HG02678 (cell line): ENCODE results near the gene TGFBRAP1.
"Not testable (repeated sequence)": the region's sequence is repeated elsewhere in the genome, so short reads cannot be mapped to it uniquely, and the experiment has no call there.

Experiments
- ATAC-seq: cut with Tn5 transposase; IDR thresholded peaks from one replicate; pipeline ENCODE4 v1.9.1; 2021; ENCODE audit warnings: mild to moderate bottlenecking, moderate library complexity; ENCODE audit not compliant: unreplicated experiment

The TGFBRAP1 gene

GRCh38 chr2:105357122-105357521 lies 27.6 kb upstream of the TGFBRAP1 start:
- no peak for ATAC-seq

DNA sequence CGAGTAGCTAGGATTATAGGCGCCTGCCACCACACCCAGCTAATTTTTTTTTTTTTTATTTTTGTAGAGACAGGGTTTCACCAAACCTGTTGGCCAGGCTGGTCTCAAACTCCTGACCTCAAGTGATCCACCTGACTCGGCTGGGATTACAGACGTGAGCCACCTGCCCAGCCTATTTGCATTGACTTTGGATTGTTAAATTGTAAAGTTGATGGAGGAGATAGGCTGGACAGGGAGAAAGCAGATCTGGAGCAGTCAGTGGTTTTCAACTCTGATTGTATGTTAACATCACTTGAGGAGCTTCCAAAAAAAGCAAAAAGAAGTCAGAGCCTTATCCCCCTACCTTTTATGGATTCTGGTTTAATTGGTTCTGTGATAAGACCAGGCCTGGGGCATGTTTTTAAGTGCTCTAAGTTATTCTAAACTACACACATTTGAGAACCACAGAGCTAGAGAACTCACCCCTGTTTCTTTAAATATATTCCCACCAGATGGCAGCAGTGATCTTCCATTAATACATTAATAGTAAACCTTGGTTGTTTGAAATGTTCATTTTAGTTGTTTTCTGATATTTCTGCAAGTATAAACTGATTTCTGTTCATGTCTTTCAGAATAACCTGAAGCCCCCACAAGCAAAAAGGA lies 15.3 kb upstream of the TGFBRAP1 start:
- no peak for ATAC-seq

DNA sequence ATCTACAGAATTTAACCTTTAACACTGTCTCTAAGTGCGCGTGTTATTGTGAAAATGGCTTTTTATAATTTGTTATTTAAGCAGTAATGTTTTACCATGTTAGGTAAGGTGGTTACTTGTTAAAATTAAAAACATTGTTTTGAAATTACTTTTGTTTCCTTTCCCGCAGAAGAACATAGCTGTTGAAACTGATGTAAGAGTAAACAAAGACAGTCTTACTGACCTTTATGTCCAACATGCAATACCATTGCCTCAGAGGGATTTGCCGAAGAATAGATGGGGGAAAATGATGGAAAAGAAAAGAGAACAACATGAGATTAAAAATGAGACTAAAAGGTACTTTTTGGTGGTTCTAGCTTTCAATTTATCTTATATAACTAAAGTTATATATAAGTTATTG lies 9.9 kb upstream of the TGFBRAP1 start:
- no peak for ATAC-seq

- ATAC-seq = peak; percentile 14
Measured at GRCh38 chr2:105338020-105338385, 8.5 kb upstream of the TGFBRAP1 start.

- ATAC-seq = peak; percentile 93
Measured at GRCh38 chr2:105337122-105338019, 7.8 kb upstream of the TGFBRAP1 start, which contains the start of gene C2orf49. Gene C2orf49 (plus strand): TSS chr2:105337540. CDS start chr2:105337588, 48 bp downstream.

- no peak for ATAC-seq
Measured at GRCh38 chr2:105336786-105337121, 7.2 kb upstream of the TGFBRAP1 start.

DNA sequence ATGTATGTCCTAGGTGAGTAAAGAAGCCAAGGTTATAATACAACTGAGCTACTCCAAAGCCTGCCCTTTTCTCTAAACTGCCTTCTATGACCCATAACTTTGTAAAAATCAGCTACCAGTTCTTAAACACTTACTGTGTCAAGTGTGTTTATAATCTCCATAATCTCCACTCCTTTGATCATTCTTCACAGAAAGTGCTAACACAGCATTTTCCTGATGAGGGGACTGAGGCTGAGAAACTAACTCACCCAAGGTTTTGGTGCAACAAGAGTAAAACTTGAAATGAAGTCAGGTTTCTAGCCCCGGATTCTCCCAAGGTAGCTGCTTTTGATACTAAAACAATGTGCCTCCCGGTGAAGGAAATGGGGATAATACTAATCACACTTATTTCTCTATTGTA lies 5.9 kb upstream of the TGFBRAP1 start:
- no peak for ATAC-seq

GRCh38 chr2:105334211-105334610 lies 4.7 kb upstream of the TGFBRAP1 start:
- ATAC-seq = no peak

GRCh38 chr2:105330681-105331375 lies 1.3 kb upstream of the TGFBRAP1 start:
- ATAC-seq = no peak

- peak; percentile 4 for ATAC-seq
Measured at GRCh38 chr2:105329197-105329554, 359 bp downstream of the TGFBRAP1 start.

DNA sequence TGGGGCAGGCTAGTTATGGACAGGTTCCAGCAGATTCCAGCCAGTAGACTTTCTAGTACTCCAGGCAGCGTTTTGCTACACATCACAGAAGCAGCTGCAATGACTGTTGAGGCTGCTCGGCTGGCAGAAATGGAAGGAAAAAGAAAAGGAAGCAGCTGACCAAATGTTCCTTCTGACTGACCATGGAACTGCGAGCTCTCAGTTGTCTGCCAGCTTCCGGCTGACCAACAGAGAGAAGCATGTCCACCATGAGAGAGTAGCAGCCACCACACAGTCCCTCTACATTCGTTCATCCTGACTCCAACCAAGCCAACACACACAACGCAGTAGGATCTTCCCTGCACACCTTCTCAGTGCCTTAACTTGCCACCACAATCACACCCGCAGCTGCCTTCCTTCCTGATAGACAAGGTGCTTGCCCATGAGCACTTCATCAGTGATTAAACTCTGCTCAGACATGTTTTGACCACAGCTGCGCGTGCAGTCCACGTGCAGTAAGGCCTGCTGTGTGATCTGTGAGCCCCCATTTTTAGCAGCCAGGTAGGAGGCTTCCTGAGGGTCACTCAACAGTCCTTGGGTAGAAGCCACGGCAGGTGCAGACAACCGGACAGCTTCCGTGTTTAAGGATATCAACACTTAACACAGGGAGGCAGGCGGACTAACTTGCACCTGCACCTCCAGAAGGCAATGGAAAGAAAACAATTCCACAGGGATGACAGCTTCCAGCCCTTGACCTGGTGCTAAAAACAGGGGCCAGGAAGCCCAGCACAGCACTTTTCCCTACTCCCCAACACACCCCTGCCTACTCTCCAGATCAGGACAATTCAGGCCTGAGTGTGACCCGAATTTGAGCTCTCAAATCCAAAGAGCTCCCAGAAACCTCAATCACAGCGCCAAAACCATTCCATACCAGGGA lies 996 bp downstream of the TGFBRAP1 start:
- ATAC-seq = peak; percentile 22

DNA sequence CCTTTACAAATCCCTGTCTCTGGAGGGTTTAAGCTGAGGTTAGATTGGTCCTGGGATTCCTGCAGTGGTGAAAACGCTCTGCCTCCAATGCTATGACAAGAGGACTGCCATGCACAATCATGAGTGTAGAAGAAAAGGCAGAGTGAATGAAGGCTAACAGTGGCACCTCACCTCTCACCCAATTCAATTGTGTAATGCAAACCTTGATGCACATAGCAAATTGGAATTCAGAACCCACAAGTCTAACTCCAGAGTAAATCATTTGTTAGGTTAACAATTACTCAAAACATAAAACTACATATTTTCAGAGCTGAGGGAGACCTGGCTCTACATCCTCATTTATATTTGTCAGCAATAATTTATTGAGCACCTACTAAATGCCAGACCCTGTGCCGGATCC lies 1.8 kb downstream of the TGFBRAP1 start:
- no peak for ATAC-seq

DNA sequence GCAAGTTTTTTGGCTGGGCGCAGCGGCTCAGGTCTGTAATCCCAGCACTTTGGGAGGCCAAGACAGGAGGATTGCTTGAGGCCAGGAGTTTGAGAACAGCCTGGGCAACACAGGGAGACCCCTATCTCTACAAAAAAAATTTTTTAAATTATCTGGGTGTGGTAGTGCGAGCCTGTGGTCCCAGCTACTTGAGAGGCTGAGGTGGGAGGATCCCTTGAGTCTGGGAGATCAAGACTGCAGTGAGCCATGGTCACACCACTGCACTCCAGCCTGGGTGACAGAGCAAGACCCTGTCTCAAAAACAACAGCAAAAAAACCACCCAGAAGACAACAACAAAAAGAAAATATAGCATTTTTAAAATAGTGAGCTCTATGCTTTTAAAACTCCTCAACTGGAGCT lies 2.3 kb downstream of the TGFBRAP1 start:
- ATAC-seq = not testable (repeated sequence)

DNA sequence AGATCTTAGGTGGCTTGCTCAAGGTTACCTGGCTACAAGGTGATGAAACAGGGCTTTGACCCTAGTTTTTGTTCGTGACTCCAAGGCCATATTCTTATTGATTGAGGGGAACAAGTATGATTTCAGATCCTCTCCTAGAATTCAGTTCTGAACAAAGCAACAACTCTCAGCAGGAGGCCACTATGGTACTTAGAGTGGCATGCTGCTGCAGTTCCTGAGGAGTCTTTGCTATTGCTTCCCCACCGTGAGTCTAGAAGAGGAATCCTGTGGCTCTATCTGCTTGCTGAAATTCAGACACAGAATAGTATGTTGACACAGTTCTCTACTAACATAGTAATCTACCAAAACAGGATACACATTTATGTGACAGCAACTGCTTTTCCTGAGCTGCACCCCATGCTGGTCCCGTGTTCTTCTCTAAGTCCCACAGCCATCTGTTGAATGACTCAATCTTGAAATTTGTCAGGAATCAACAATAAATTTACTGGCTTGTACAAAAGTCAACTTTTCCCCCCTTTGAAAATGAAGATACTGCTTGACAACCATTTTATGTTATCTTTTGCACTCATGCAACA lies 4.1 kb downstream of the TGFBRAP1 start:
- ATAC-seq = no peak

GRCh38 chr2:105324732-105325131 lies 4.8 kb downstream of the TGFBRAP1 start:
- no peak for ATAC-seq

GRCh38 chr2:105324101-105324500 lies 5.4 kb downstream of the TGFBRAP1 start:
- ATAC-seq = no peak

DNA sequence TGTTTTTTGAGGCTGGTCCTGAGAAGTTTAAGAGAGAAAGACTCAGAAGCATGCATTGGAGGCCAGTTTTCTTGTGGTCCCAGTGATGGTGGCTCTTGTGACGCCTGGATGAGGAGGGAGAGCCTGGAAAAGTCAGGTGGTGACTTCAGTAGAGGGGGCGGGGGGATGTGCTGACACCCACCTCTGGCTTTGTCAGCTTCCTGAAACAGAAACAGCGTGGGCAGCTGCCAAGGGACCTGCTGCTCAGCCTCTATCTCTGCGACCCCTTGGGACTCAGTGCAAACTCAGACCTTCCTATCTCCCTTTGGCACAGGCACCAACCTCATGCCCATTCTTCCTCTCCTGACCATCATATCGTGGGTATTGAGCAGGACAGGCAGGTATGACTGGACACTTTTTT lies 6.4 kb downstream of the TGFBRAP1 start:
- ATAC-seq = no peak

DNA sequence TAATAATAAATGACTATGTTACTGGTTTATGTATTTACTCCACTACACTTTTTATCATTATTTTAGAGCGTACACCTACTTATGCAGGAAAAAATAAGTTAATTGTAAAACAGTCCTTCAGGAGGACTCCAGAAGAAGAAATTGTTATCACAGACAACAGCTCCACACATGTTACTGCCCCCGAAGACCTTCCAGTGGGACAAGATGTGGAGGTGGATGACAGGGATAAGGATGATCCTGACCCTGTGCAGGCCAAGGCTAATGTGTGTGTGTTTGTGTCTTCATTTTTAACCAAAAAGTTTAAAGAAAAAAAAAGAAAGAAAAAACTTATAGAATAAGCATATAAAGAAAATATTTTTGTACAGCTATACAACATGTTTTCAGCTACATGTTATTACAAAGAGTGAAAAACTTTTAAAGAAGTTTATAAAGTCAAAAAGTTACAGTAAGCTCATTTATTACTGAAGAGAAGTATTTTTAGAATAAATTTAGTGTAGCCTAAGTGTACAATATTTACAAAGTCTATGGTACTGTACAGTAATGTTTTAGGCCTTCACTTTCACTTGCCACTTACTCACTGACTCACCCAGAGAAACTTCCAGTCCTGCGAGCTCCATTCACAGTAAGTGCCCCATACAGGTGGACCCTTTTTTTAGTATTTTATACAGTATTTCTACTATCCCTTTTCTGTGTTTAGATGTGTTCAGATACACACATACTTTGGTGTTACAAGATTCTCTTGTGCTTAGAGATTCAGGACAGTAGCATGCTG lies 7.5 kb downstream of the TGFBRAP1 start:
- ATAC-seq = no peak

DNA sequence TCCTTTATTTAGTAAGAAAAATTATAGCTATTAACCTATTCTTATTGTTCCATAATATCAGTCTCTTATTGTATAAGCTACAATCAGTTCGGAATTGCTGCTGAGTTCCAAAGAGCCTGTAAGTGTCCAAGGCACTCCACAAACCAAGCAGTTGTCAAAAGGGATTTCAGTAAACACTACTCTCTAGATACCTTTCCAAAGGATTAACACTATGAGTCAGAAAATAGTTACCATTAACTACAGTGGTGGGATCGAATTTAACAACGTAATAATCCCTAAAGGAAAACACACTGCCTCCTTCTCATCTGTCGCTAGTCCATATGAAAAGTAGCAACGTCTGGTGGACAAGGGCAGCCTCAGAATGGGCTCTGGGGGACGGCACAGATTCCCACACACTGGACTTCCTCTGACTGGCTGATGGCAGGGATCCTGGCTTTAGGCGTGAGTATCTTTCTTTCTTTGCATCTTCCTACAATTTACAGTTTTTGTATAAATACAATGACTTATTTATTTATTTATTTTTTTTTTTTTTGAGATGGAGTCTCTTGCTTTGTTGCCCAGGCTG lies 8.8 kb downstream of the TGFBRAP1 start:
- ATAC-seq = no peak
